ENCODE data around the gene THTPA. TPM values are rescaled to one million over a fixed set of nuclear protein-coding genes. Genes with fewer than 3 reads are reported as not detected.
A peak's percentile ranks its signal among the peaks of the same experiment; 100 is the strongest.
"Not testable (repeated sequence)": the region's sequence is repeated elsewhere in the genome, so short reads cannot be mapped to it uniquely, and the experiment has no call there.

The THTPA gene
- total RNA-seq, 2 donors from 2014 or later = 6.5 to 7.4 TPM

- Mint-ChIP-seq H3K4me3 (no peak overlapping the region), H3K36me3 (ENCODE audit: insufficient read depth in 2 of 2) (peaks cover 0 to 3% of the 10 kb centered on the region in 2 donors), H3K4me1 (ENCODE audit: low read depth) (peaks cover 22% of the 10 kb centered on the region), H3K27ac (no peak overlapping the region), H3K9me3 (no peaks in the 10 kb centered on the region), H3K27me3 (ENCODE audit: low read depth) (peaks cover 53% of the 10 kb centered on the region)
- DNase-seq = no peak
- no peak for ATAC-seq (replicated peaks in 1 of 2)
Observed at GRCh38 chr14:23580948-23581281, 24.8 kb downstream of the THTPA start.

GRCh38 chr14:23582906-23583760 lies 27.1 kb downstream of the THTPA start:
- H3K9me3 Mint-ChIP-seq = no peaks in the 10 kb centered on the region
- no peak overlapping the region for H3K27ac Mint-ChIP-seq
- peaks cover 10% of the 10 kb centered on the region for H3K4me1 Mint-ChIP-seq (ENCODE audit: low read depth)
- no peaks in the 10 kb centered on the region for H3K36me3 Mint-ChIP-seq (ENCODE audit: insufficient read depth in 2 of 2)
- ATAC-seq (replicated peaks in 1 of 2) (no peak), DNase-seq (no peak)
- H3K4me3 Mint-ChIP-seq = no peak overlapping the region
- H3K27me3 Mint-ChIP-seq (ENCODE audit: low read depth) = peaks cover 48% of the 10 kb centered on the region

- H3K4me3 Mint-ChIP-seq; ATAC-seq (replicated peaks in 1 of 2): not testable (repeated sequence)
- H3K27me3 Mint-ChIP-seq (ENCODE audit: low read depth) = peaks cover 40% of the 10 kb centered on the region
Observed at GRCh38 chr14:23583761-23584526, 27.9 kb downstream of the THTPA start.

GRCh38 chr14:23584527-23585203 lies 28.6 kb downstream of the THTPA start:
- not testable (repeated sequence) for DNase-seq; H3K4me3 Mint-ChIP-seq; H3K4me1 Mint-ChIP-seq (ENCODE audit: low read depth); ATAC-seq (replicated peaks in 1 of 2); H3K9me3 Mint-ChIP-seq; H3K27ac Mint-ChIP-seq; H3K36me3 Mint-ChIP-seq (ENCODE audit: insufficient read depth in 2 of 2)
- H3K27me3 Mint-ChIP-seq (ENCODE audit: low read depth) = peaks cover 33% of the 10 kb centered on the region

More at GRCh38 chr14:23583761-23584526, 27.9 kb downstream of the THTPA start:
- H3K4me1 Mint-ChIP-seq (ENCODE audit: low read depth); H3K36me3 Mint-ChIP-seq (ENCODE audit: insufficient read depth in 2 of 2); DNase-seq; H3K9me3 Mint-ChIP-seq; H3K27ac Mint-ChIP-seq: not testable (repeated sequence)

GRCh38 chr14:23588884-23589598 lies 33.0 kb downstream of the THTPA start:
- Mint-ChIP-seq H3K9me3 (no peaks in the 10 kb centered on the region), H3K36me3 (ENCODE audit: insufficient read depth in 2 of 2) (no peaks in the 10 kb centered on the region), H3K27me3 (ENCODE audit: low read depth) (peaks cover 18% of the 10 kb centered on the region), H3K4me3 (no peak overlapping the region), H3K27ac (no peak overlapping the region), H3K4me1 (ENCODE audit: low read depth) (peaks cover 7% of the 10 kb centered on the region)
- ATAC-seq (replicated peaks in 1 of 2) = peak; percentile 100
- DNase-seq = peak; percentile 87

GRCh38 chr14:23589606-23590005 lies 33.5 kb downstream of the THTPA start:
- Mint-ChIP-seq H3K36me3 (ENCODE audit: insufficient read depth in 2 of 2) (no peaks in the 10 kb centered on the region), H3K27ac (no peak overlapping the region), H3K27me3 (ENCODE audit: low read depth) (peaks cover 14% of the 10 kb centered on the region), H3K4me1 (ENCODE audit: low read depth) (peaks cover 7% of the 10 kb centered on the region), H3K9me3 (no peaks in the 10 kb centered on the region), H3K4me3 (no peak overlapping the region)
- DNase-seq = no peak
- ATAC-seq (replicated peaks in 1 of 2) = no peak

- H3K27me3 Mint-ChIP-seq (ENCODE audit: low read depth) = peaks cover 14% of the 10 kb centered on the region
- H3K4me1 Mint-ChIP-seq (ENCODE audit: low read depth) = peaks cover 7% of the 10 kb centered on the region
- H3K36me3 Mint-ChIP-seq (ENCODE audit: insufficient read depth in 2 of 2) = no peaks in the 10 kb centered on the region
- no peak for DNase-seq
- H3K27ac Mint-ChIP-seq = no peak overlapping the region
- no peaks in the 10 kb centered on the region for H3K9me3 Mint-ChIP-seq
- no peak for ATAC-seq (replicated peaks in 1 of 2)
- H3K4me3 Mint-ChIP-seq = no peak overlapping the region
Observed at GRCh38 chr14:23590198-23590597, 34.1 kb downstream of the THTPA start.

- H3K27ac Mint-ChIP-seq; H3K4me1 Mint-ChIP-seq (ENCODE audit: low read depth); H3K4me3 Mint-ChIP-seq; DNase-seq; ATAC-seq (replicated peaks in 1 of 2); H3K9me3 Mint-ChIP-seq; H3K27me3 Mint-ChIP-seq (ENCODE audit: low read depth); H3K36me3 Mint-ChIP-seq (ENCODE audit: insufficient read depth in 2 of 2): not testable (repeated sequence)
Observed at GRCh38 chr14:23594191-23594590, 38.1 kb downstream of the THTPA start.

- ATAC-seq (replicated peaks in 1 of 2) (no peak), DNase-seq (no peak)
- Mint-ChIP-seq H3K9me3 (peaks cover 0 to 2% of the 10 kb centered on the region in 2 donors), H3K36me3 (ENCODE audit: insufficient read depth in 2 of 2) (peaks cover 0 to 4% of the 10 kb centered on the region in 2 donors), H3K27me3 (ENCODE audit: low read depth) (no peaks in the 10 kb centered on the region), H3K4me1 (ENCODE audit: low read depth) (peaks cover under 1% of the 10 kb centered on the region), H3K4me3 (no peak overlapping the region), H3K27ac (no peak overlapping the region)
Observed at GRCh38 chr14:23600322-23600707, 44.2 kb downstream of the THTPA start.

- DNase-seq (no peak), ATAC-seq (replicated peaks in 1 of 2) (no peak)
- Mint-ChIP-seq H3K36me3 (ENCODE audit: insufficient read depth in 2 of 2) (peaks cover 0 to 4% of the 10 kb centered on the region in 2 donors), H3K4me1 (ENCODE audit: low read depth) (peaks cover 5% of the 10 kb centered on the region), H3K4me3 (no peak overlapping the region), H3K27ac (no peak overlapping the region), H3K9me3 (peaks cover 0 to 2% of the 10 kb centered on the region in 2 donors), H3K27me3 (ENCODE audit: low read depth) (no peaks in the 10 kb centered on the region)
Observed at GRCh38 chr14:23600806-23601205, 44.7 kb downstream of the THTPA start.

GRCh38 chr14:23601424-23601823 lies 45.4 kb downstream of the THTPA start:
- Mint-ChIP-seq H3K4me3 (no peak overlapping the region), H3K36me3 (ENCODE audit: insufficient read depth in 2 of 2) (peaks cover 0 to 4% of the 10 kb centered on the region in 2 donors), H3K9me3 (peaks cover 0 to 2% of the 10 kb centered on the region in 2 donors), H3K27ac (no peak overlapping the region), H3K4me1 (ENCODE audit: low read depth) (peaks cover 11% of the 10 kb centered on the region), H3K27me3 (ENCODE audit: low read depth) (no peaks in the 10 kb centered on the region)
- DNase-seq (no peak), ATAC-seq (replicated peaks in 1 of 2) (no peak)

GRCh38 chr14:23601845-23602180 lies 45.7 kb downstream of the THTPA start:
- no peak for ATAC-seq (replicated peaks in 1 of 2)
- Mint-ChIP-seq H3K9me3 (peaks cover 0 to 2% of the 10 kb centered on the region in 2 donors), H3K27ac (no peak overlapping the region), H3K27me3 (ENCODE audit: low read depth) (no peaks in the 10 kb centered on the region), H3K36me3 (ENCODE audit: insufficient read depth in 2 of 2) (peaks cover 0 to 4% of the 10 kb centered on the region in 2 donors), H3K4me1 (ENCODE audit: low read depth) (peaks cover 15% of the 10 kb centered on the region), H3K4me3 (no peak overlapping the region)
- DNase-seq = no peak
